Colon (tissue), 2 donors: ENCODE measurements around the gene RAB37.

Experiments used
- FAIRE-seq: peaks from 2 replicates; lab custom pipeline; 2012; peaks lifted over from hg19 to GRCh38; lab: Jason Lieb, UNC
- donor health status: control.
- donor health status: control.

RAB37 gene

DNA sequence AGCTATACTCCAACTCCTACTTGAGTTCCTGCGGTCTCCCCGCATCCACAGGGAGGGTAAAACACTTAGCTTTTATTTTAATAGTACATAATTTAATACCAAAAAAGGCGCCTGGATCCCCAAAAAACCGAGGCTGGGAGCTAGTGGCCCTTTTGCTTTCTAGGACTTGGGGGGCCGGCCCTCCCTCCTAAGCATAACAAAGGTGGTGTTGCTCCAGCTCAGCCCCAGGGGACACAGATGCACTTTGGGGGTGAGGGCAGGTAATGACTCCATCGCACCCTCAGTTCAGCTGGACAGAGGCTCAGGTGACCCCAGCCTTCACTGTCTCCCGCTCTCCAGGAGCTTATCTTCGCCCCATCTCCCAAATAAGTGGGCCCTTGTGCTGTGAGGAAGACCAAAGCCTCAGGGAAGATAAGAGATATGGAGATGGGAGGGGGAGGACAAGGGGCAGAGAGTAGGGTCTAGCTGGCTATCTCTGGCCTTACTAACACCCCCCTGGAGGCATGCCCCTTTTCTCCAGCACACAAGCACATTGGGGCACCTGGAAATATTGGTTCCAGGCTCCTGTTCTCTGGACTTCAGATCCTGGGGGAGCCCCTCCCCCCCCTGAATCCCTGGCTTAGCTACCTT, 8.6 kb downstream of the RAB37 start:
- no peak for FAIRE-seq

DNA sequence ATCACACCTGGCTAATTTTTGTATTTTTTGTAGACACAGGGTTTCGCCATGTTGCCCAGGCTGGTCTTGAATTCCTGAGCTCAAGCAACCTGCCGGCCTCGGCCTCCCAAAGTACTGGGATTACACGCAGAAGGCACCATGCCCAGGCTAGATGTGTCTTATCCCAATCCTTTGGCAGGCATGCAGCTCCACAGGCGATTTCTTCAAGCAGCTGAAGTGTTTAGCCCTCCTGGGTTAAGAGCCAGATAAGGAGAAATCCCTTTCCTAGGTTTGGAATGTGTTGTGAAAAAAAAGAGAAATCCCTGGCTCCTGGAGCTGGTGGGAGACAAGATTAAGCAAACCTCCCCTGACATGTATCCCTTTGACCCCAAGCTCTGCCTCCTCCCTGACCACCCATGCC, 9.3 kb downstream of the RAB37 start:
- FAIRE-seq: no peak

GRCh38 chr17:74746922-74747321, 9.9 kb downstream of the RAB37 start:
- FAIRE-seq: no peak

- FAIRE-seq: no peak
Measured at GRCh38 chr17:74748279-74748528, 11.1 kb downstream of the RAB37 start.

GRCh38 chr17:74748529-74749278, 11.6 kb downstream of the RAB37 start, which contains the start of gene NHERF1:
NHERF1 (plus strand) TSS chr17:74748628; CDS start chr17:74748847, 219 bp downstream.
- no peak for FAIRE-seq

- no peak for FAIRE-seq
Measured at GRCh38 chr17:74749279-74750038, 12.4 kb downstream of the RAB37 start.

DNA sequence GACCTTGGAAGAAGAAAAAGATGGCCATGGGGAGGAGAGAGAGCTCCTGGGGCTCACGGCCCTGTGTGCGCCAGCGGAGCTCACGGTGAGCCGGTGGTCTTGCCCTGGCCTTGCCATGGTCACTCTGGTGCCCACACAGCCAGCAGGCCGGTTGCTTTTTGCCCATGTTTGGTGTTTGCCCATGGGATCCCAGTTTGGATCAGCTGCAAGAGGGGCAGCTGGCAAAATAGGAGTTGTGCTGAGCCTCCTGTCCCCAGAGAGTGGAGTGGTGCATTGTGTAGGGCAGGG, 12.9 kb downstream of the RAB37 start:
- FAIRE-seq: no peak

GRCh38 chr17:74750327-74751069, 13.4 kb downstream of the RAB37 start:
- FAIRE-seq: no peak

- FAIRE-seq: no peak
Measured at GRCh38 chr17:74752415-74752814, 15.4 kb downstream of the RAB37 start.

DNA sequence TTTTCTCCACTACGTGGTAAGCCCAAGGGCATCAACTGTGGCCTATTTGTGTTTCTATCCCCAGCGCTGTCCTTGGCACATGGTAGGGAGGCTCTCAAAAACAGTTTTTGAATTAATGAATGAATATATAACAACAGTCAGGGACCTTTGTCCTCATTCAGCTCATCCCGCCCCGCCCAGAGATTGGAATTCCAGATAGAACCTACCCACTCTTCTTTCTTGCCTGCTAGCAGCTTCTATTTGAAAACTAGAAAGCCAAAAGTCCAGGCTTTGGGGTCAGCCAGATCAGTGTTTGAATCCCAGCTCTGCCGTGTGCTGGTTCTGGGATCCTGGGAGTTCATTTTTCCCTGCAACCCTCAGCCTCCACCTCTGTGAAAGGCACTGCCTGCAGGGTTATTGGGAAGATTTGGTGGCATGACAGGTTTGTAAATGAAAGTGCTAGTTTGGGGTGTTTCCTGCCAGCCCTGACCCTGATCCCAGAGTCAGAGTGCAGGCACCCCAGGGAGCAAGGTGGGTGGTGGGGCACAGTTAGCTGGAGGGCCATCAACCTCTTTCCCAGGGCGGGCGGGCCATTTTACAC, 15.9 kb downstream of the RAB37 start:
- no peak for FAIRE-seq

DNA sequence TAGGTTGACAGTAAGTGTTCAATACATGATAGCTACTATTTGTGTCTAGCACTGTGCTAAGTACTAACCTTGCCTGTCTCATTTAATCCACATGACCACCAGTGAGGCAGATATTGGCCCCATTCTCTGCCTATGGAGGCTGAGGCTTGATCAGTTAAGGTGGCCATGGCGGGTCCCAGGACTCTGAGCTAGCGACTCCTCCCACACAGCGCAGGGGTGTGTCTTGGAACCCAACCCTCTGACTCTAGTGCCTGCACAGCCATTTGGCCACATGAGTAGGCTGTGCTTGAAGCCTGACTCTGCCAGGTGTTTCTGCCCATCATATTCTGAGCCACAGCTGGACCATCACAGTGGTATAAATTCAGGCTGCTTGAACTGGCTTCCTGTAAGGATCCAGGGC, 17.8 kb downstream of the RAB37 start:
- FAIRE-seq: no peak

DNA sequence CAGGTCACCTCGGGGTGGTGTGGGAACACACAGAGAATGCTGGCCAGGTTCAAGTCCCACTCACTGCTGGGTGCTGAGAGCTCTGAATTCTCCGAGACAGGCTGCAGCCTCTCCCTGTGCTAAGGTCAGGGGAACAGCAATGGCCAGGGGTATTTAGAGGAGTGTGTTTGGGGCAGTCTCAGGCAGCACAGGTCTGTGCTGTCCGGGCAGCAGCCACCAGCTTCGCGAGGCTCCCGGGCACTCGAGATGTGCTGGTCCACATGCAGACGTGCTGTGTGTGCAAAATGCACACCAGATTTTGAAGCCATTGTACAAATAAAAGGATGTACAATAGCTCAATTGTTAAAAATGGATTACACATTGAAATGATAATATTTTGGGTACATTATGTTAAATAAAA, 18.5 kb downstream of the RAB37 start:
- FAIRE-seq: no peak

GRCh38 chr17:74756891-74757290, 19.8 kb downstream of the RAB37 start:
- FAIRE-seq: no peak

GRCh38 chr17:74757502-74757901, 20.4 kb downstream of the RAB37 start:
- FAIRE-seq: no peak

GRCh38 chr17:74757931-74758847, 21.1 kb downstream of the RAB37 start:
- no peak for FAIRE-seq

- no peak for FAIRE-seq
Measured at GRCh38 chr17:74758848-74759168, 21.8 kb downstream of the RAB37 start.

GRCh38 chr17:74759243-74759801, 22.3 kb downstream of the RAB37 start:
- FAIRE-seq: no peak

- FAIRE-seq: no peak
Measured at GRCh38 chr17:74759941-74760340, 22.9 kb downstream of the RAB37 start.

- FAIRE-seq: no peak
Measured at GRCh38 chr17:74760404-74761105, 23.5 kb downstream of the RAB37 start.

GRCh38 chr17:74761419-74761818, 24.4 kb downstream of the RAB37 start:
- no peak for FAIRE-seq

- no peak for FAIRE-seq
Measured at GRCh38 chr17:74761931-74762330, 24.9 kb downstream of the RAB37 start.
